Mucosa of descending colon (tissue), 3 donors: ENCODE results near the gene HSD11B1. TPM values are rescaled to one million over a fixed set of nuclear protein-coding genes. Genes with fewer than 3 reads are reported as not detected.

ENCODE experiments used
- ATAC-seq: fragments of 200-7000 bp; cut with Tn5 transposase; one replicate; pipeline ENCODE4 v1.9.1; 2020; ENCODE audit warnings: mild to moderate bottlenecking, moderate library complexity
- DNase-seq, 3 donors: peaks; one replicate each; pipeline ENCODE4 v3.0.0-alpha.2; 2020
- H3K36me3 ChIP-seq: fragments of 200-600 bp; one replicate; pipeline ENCODE4 v1.8.0; 2021; ENCODE audit warnings: low read depth, mild to moderate bottlenecking
- H3K4me1 ChIP-seq: fragments of 200-600 bp; one replicate; pipeline ENCODE4 v1.8.0; 2021; ENCODE audit warnings: low read depth, mild to moderate bottlenecking
- H3K4me3 ChIP-seq: fragments of 200-600 bp; one replicate; pipeline ENCODE4 v1.8.0; 2021; ENCODE audit warnings: mild to moderate bottlenecking
- H3K9me3 ChIP-seq: fragments of 200-600 bp; one replicate; pipeline ENCODE4 v1.8.0; 2021; ENCODE audit warnings: mild to moderate bottlenecking
- intact Hi-C, 2 donors: fragments of 100-400 bp; cut with DNase I in 1 of 2; cut with micrococcal nuclease in 1 of 2; formaldehyde crosslinking; loops; one replicate each; pipeline versions ENCODE4 v1.11.0 to v1.11.1; 2022; cut with DNase I, micrococcal nuclease
- total RNA-seq, 3 donors: library from RNA; stranded (reverse); fragmentation: NEBNext Ultra II Directional in 2 of 3; extraction: Animal tissue kit (Norgen Biotek cat#: 25700) in 2 of 3; gene quantifications; one replicate each; pipeline versions ENCODE4 v1.2.1 to v1.2.4, GENCODE V29; 2021 to 2023
- TF ChIP-seq, protein P1 (sequence below): fragments of 200-600 bp; IDR thresholded peaks from one replicate; pipeline ENCODE4 v1.8.0; 2022; ENCODE audit warnings: antibody characterized with exemption, mild to moderate bottlenecking
- donor health status: DM: no; HTN: no; CAD: no; lungs with moderate emphysema.
- donor health status: DM: no; HTN: no; CAD: no.
- donor health status: DM: no; HTN: yes; CAD: no.

The HSD11B1 gene
- total RNA-seq, 3 donors from 2014 or later, result 2.8 to 5.7 TPM; not detected in 1

- Histone ChIP-seq H3K36me3 (no peaks in the 10 kb centered on the region), H3K4me3 (no peak overlapping the region), H3K4me1 (no peaks in the 10 kb centered on the region), H3K9me3 (no peaks in the 10 kb centered on the region)
- intact Hi-C loops, result no loop called here
- ATAC-seq (no peak), DNase-seq (no peak)
- TF ChIP-seq, protein P1, sequence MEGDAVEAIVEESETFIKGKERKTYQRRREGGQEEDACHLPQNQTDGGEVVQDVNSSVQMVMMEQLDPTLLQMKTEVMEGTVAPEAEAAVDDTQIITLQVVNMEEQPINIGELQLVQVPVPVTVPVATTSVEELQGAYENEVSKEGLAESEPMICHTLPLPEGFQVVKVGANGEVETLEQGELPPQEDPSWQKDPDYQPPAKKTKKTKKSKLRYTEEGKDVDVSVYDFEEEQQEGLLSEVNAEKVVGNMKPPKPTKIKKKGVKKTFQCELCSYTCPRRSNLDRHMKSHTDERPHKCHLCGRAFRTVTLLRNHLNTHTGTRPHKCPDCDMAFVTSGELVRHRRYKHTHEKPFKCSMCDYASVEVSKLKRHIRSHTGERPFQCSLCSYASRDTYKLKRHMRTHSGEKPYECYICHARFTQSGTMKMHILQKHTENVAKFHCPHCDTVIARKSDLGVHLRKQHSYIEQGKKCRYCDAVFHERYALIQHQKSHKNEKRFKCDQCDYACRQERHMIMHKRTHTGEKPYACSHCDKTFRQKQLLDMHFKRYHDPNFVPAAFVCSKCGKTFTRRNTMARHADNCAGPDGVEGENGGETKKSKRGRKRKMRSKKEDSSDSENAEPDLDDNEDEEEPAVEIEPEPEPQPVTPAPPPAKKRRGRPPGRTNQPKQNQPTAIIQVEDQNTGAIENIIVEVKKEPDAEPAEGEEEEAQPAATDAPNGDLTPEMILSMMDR, result no peak
Observed at GRCh38 chr1:209751627-209752231, 47.1 kb downstream of the HSD11B1 start.

DNA sequence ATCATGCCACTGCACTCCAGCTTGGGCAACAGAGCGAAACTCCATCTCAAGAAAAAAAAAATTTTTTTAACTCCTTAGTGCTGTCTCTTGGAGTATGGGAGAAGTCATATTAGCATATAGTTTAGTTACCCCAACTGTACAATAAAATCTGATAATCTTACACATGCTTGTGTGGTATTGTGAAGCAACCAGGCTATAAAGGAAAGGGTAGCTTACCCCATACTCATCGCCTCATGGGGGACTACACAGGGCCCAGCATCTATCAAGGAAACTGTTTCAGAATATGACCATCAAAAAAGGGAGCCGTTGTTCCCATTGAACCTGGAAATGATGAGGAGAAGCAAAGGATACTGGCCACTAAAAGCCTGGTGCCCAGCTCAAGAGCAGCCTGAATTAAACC is 48.2 kb downstream of the HSD11B1 start:
- DNase-seq, result no peak
- Histone ChIP-seq H3K9me3 (no peaks in the 10 kb centered on the region), H3K4me3 (no peak overlapping the region), H3K36me3 (no peaks in the 10 kb centered on the region), H3K4me1 (no peaks in the 10 kb centered on the region)
- TF ChIP-seq, protein P1, result no peak
- intact Hi-C loops, result no loop called here
- ATAC-seq, result no peak

GRCh38 chr1:209755256-209755655 is 50.6 kb downstream of the HSD11B1 start:
- ATAC-seq (no peak), DNase-seq (no peak)
- H3K4me3 ChIP-seq, result no peak overlapping the region
- H3K4me1 ChIP-seq, result no peaks in the 10 kb centered on the region
- no peaks in the 10 kb centered on the region for H3K36me3 ChIP-seq
- TF ChIP-seq, protein P1, result no peak
- intact Hi-C loops, result no loop called here
- no peaks in the 10 kb centered on the region for H3K9me3 ChIP-seq

GRCh38 chr1:209755926-209756614 is 51.4 kb downstream of the HSD11B1 start, which contains the start of gene TRAF3IP3:
TSS of gene TRAF3IP3 (plus strand) at chr1:209756053. CDS start at chr1:209760040, 3,987 bp downstream.
- TF ChIP-seq, protein P1, result no peak
- no peaks in the 10 kb centered on the region for H3K9me3 ChIP-seq
- no peaks in the 10 kb centered on the region for H3K4me1 ChIP-seq
- ATAC-seq (peak; percentile 89), DNase-seq (peak; percentile 41 to 80 (median 52))
- intact Hi-C loops, result no loop called here
- no peak within 1 kb of the TSS for H3K4me3 ChIP-seq
- H3K36me3 ChIP-seq, result no peaks in the 10 kb centered on the region

- Histone ChIP-seq H3K9me3 (no peaks in the 10 kb centered on the region), H3K4me1 (no peaks in the 10 kb centered on the region), H3K36me3 (no peaks in the 10 kb centered on the region), H3K4me3 (no peak overlapping the region)
- TF ChIP-seq, protein P1, result no peak
- ATAC-seq (peak; percentile 53), DNase-seq (peak in 1 of 3 donors; percentile 26)
- intact Hi-C loops, result no loop called here
Observed at GRCh38 chr1:209756615-209757445, 52.2 kb downstream of the HSD11B1 start.
